HTERT RPE-1 (cell line): Measurements from ENCODE around the gene TSPYL1.
"Not testable (repeated sequence)": the region's sequence is repeated elsewhere in the genome, so short reads cannot be mapped to it uniquely, and the experiment has no call there.

Experiments used
- in situ Hi-C: fragments of 300-500 bp; cut with MboI; formaldehyde crosslinking; loops from 4 replicates; pipeline ENCODE4 v1.14.3; 2020; ENCODE audit warnings: low sequenced_read_pairs

Gene TSPYL1

DNA sequence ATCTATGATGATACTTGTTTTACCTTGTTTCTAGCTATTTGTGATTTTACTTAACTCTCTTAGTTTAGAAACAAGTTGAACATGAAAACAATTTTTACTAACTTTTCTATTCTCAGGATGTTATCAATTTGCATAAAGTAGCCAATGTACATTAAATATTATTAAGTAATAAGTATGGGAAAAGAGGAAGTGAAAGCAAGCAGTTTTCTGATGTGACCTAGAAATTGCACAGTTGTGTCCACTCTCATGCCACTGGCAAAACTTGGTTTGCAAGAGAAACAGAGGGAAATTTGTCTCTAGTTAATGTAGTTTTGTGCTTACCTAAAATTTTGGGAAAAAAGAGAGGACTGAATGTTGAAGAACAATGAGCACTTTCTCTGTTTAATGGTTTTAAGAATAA is 19.2 kb upstream of the TSPYL1 start:
- in situ Hi-C loops, result no loop called here

DNA sequence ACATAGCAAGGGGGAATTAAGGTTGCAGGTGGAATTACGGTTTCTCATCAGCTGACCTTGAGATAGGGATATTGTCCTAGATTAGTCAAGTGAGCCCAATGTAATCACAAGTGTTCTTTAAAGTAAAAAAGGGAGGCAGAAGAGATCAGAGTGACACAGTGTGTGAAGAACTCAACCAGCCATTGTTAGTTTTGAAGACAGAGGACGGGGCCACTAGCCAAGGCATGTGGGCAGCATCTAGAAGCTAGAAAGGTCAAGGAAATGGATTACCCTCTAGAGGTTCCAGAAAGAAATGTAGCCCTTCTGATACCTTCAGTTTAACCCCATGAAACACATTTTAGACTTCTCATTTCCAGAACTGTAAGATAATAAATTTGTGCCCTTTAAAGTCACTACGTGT is 18.5 kb upstream of the TSPYL1 start:
- in situ Hi-C loops, result no loop called here

DNA sequence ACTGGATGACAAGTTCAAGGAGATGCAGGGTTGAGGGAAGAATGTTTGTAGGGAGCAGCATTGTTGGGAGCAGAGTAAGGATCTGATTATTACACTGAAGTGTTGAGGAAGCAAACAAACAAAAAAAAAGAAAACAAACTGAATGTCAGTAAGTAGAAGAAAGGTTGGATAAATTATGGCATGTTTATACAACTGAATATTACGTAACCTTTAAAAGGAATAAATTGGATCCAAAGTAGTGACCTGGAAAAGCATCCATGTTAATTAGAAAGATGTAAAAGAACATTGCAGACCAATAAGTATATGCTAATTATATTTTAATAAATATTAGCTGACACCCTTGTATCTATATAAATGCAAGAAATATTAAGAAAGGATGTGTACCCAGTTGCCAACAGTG is 12.8 kb upstream of the TSPYL1 start:
- in situ Hi-C loops, result no loop called here

DNA sequence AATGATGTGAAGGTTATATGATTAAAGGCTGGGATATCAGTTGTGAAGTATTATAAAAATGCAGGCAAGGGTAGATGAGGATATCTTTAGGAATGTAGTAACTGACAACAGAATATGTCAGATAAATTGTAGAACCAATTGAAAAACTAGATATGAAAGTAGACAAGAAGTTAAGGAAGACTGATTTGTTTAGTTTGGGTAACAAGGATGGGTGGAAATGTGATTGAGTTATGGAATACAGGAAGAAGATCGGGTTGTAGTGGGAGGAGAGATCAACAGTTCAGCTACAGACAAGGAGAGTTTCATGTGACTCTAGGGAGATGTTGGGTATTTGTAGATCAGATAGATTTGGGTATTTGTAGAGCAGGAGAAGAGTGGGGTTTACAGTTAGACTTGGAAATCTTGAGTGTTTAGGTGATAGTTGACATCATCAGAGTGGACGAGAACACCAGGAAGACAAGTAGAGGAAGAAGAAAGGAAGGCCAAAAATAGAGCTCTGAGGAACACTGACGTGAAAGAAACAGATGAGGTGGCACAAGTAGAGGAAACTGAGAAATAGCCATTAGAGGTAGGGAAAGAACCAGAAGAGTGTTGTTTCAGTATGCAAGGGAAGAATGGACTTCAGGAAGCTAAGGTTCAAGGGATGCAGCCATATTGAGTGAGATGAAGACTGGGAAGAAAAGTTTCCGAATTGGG is 12.1 kb upstream of the TSPYL1 start:
- in situ Hi-C loops, result no loop called here

DNA sequence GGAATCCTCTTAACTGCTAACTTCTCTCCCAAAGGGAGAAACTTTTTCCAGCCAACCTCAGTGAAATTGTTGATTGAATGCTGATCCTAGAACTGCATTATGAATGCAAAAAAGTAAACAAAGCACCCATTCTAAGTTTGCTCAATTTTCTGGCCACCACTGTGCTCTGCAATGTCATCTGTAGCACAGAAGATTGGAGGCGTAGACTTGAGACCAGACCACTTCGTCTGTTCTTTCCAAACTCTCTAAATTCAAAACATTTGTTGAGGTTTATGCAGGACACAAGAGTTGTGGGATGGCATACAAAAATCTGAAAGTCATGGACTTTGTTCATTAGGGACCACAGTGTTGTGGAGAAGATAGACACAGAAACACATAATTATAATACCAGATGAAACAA is 11.1 kb upstream of the TSPYL1 start:
- in situ Hi-C loops, result no loop called here

DNA sequence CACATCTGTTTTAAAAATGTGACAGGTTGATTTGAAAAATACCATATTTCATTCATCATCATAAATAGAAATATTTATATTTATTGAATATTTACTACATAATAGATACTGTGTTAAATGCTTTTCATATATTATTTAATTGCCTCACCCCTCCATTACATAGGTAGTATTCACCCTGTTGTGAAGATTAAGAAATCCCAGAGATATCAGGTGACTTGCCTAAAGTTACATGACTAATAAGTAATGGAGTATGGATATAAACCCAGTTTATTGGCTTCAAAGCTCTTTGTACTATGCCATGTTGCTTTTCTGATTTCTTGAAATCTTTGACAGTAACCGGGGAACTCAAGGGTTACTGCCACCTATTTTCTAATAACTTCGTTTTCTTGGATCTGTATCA is 10.1 kb upstream of the TSPYL1 start:
- in situ Hi-C loops, result no loop called here

DNA sequence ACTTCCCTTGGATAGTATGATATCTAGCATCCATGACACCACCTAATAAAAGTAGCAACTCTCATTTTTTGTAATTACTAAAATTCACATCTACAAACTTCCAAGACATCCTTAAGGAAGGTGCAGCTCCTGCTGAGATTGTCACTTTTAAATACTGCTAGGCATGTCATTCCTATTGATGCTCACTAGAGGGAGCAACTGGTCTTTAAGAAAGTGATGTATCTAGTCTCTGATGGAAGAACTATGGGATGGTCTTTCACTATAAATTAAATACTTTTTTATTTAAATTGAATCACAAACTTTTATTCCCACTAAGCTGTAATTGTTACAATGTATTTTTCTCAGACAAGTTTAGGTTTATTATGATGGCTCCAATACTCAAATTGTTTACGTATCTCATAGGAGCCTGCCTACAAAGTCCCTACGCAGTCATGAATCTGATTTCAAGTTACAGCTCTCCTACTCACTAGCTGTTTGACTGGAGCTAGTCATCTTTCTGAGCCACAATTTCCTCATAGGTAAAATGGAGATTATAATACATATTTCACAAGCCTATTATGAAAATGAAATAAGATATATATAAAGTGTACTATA is 8.1 kb upstream of the TSPYL1 start:
- in situ Hi-C loops, result no loop called here

DNA sequence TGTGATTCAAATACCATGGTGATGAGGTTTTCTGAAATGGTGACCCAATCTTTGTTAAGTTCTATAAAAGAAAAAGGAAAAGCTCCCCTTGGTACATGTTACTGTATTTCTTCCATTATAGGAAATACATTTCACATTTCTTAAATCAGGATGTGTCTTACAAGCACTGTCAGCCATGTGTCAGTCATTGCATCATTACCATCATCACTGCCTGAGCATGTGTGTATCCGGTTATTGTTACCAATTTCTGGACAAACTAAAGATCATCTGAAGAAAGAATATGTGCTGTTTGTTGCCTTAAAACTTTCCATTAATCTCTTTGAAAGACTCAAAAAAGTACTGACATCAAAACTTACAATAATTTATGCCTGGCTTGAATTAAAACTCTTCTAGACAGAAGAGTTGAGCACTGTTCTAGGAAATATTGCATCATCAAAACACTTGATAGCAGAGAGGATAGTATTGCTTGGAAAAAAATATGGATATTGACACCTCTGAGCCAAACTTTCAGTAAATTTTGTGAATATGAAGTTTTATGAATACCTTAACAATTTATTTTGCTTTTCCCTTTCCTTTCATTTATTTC is 7.1 kb upstream of the TSPYL1 start:
- in situ Hi-C loops, result no loop called here

DNA sequence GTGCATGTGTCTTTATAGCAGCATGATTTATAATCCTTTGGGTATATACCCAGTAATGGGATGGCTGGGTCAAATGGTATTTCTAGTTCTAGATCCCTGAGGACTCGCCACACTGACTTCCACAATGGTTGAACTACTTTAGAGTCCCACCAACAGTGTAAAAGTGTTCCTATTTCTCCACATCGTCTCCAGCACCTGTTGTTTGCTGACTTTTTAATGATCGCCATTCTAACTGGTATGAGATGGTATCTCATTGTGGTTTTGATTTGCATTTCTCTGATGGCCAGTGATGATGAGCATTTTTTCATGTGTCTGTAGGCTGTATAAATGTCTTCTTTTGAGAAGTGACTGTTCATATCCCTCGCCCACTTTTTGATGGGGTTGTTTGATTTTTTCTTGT is 5.3 kb upstream of the TSPYL1 start:
- in situ Hi-C loops, result not testable (repeated sequence)

DNA sequence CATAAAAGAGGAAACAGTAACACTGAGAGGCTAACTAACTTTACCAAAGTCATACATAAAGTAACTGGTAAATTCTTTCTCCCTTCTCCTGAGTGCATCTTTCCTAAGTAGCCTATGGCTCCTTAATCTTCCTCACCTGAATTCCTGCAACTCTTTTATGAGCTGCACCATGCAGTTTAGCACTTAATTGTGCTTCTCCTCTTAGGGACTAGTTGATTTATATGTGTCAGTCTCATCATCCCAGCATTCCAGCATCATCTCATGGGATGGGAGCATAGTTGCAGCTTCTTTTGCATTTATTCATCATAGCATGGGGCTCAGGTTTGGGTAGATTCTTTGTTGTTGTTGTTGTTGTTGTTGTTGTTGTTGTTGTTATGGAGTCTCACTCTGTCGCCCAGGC is 3.5 kb upstream of the TSPYL1 start:
- in situ Hi-C loops, result no loop called here

DNA sequence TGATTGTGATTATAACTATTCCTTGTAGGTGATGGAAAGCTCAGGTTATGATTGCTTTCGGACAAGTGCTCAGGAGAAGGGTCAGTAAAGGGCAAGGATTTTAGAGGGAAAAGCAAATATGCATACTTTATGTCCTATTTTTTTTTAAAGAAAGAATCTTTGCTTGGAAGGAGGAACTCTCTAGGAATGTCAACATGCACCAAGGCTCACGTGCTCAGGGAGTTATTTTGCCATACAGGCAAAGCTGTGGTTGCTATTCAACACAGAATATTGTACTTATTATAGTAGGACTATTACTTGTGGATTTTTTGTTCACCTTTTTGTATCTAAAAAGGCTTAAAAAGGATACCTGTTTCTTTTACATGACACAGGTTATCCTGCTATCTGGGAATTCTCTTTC is 3.0 kb upstream of the TSPYL1 start:
- in situ Hi-C loops, result no loop called here

DNA sequence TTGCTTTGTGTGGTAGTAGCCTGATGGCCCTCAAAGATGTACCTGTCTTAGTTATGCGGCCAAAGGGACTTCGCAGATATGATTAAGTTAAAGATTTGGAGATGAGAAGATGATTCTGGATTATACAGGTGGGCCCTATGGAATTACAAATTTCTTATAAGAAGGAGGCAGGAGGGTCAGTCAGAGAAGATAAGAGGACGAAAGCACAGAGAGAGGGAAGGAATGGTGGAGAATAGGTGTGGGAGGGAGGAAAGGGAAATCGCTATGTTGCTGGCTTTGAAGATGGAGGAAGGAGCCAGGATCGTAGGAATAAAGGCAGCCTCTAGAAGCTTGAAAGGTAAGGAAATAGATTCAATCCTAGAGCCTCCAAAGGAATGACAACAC is 1.2 kb upstream of the TSPYL1 start:
- in situ Hi-C loops, result no loop called here

DNA sequence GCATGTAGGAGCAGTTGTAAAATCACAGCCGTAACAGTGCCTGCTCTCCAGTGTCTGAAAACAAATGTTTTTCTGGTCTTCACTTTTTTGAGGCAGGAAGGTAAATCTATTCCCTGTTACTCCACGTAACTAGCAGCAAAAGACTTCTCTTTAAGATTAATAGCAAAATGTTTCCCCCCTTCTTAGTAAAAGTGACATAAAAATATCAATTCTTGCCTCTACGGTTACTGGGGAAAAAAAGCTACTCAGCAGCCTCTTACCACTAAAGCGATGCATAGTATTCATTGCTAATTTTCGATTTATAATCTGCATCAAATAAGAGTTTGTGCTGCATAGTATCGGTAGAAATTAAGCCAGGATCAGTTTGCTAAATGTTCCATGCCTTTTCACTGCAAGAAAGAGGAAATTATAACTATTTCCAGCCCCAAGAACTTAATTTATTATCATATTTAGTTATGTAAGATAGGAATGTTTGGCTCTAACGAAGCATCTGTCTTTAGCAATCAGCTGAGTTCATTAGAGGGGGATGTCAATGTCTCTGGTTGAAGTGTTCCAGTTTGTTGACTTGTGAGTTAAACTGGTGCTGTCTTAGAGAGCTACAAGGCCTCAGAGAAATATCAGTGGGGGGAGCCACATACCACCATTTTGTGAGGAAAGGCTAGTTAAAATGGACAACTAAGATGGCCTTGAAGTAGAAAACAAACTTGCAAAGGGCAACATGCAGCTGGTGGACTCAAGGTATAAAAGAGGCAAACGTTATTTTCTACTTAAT is 617 bp upstream of the TSPYL1 start:
- in situ Hi-C loops, result no loop called here

DNA sequence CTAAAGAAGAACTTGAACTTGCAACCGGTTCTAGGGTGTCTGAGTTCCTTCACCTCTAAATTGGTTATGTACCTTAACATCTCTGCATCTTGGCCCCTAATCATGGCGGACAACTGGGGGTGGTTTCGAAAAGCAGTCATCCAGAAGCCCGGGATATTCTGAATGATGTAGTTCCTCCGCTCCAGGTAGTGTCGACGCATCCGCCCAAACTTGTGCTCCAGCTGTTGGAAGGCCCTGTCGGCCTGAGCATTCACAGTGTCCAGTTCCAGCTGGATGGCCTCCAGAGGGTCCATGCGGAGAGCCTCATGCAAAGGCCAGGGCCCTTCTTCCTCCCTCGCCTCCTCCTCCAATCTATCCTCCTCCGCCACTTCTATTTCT is 887 bp downstream of the TSPYL1 start:
- in situ Hi-C loops, result no loop called here

DNA sequence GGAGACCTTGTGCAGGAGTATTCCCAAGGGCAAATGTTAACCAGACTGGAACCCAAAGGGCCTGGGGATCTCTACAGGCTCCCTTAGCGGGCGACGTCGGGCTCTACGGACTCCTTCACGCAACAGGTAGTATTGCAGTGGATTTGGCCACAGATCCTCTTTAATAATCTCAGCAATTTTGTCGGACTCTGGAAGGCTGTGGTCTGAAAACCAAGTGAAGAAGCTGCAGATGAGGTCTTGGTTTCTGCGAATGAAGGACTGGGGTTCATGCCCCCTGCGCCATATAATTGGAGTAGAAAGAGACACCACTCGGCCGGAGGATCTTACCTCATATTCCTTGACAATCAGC is 1.3 kb downstream of the TSPYL1 start:
- in situ Hi-C loops, result no loop called here

DNA sequence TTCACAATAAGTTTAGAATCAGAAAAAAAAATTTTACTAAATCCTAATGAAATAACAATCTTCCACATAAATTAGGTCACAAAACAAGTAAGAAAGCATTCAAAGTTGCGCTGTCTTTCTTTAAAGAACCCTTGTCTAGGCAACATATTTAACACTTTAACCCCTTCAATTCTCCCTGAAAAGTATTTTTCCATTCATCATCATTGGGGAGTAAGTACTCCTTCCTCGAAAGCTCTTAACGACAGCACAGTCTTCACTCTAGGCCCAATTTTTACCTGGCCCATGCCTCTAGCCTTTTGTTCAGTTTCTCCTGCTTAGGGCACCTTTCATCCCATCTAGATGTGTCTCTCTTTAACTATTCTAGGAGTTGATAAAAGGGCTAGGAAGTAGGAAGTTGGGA is 2.6 kb downstream of the TSPYL1 start:
- in situ Hi-C loops, result no loop called here

DNA sequence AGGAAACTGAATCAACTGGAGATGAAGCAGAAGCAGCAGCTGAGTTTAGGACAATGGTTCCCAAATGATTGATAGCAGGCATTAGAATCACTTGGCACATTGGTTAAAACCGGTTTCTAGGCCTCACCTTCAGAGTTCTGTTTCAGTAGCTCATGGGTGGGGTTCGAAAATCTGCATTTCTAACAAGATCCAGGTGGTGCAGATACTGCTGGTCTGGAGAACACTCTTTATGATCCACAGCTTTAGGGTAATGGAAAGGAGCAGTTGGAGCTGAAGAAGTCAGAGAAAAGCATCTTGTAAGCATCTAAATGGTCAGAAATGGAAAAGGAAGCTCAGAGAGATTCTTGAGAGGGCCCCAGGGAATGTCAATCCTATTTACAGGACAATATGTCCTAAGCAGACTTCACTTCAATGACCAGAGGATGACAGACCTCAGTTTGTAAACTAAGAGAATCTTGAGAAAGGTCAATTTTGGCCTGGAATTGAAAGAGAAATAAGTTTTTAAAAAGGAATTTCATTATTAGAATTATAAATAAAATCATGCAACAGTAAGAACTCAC is 8.5 kb downstream of the TSPYL1 start:
- in situ Hi-C loops, result no loop called here

DNA sequence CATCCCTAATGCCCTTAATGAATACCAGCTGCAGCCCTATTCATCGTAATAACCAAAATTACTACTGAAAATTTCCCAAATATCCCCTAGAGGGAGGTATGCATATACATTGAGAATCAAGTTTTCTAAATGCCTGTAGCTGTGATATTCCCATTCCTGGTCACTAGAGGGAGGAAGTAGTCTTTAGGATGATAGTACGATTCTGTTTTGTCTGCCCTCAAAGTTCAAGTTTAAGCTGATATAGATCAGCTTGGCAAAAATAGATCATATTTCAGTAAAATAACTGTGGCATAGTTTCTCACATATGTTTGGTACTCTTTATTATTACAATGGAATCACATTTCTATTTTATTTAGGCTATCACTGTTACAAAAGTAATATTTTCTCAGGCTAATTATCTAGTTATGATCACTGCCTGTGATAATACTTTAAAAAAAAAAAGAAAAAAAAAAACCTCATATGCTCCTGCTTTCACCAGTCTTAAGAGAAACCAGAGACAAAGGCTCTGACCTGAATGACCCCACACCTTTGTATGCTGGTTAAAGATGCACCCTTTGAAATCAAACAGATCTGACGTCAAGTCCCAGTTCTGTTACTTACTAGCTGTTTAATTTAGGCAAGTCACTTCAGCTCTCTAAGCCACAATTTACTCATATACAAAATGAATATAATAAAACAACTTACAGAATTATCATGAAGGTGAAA is 11.0 kb downstream of the TSPYL1 start:
- in situ Hi-C loops, result no loop called here

DNA sequence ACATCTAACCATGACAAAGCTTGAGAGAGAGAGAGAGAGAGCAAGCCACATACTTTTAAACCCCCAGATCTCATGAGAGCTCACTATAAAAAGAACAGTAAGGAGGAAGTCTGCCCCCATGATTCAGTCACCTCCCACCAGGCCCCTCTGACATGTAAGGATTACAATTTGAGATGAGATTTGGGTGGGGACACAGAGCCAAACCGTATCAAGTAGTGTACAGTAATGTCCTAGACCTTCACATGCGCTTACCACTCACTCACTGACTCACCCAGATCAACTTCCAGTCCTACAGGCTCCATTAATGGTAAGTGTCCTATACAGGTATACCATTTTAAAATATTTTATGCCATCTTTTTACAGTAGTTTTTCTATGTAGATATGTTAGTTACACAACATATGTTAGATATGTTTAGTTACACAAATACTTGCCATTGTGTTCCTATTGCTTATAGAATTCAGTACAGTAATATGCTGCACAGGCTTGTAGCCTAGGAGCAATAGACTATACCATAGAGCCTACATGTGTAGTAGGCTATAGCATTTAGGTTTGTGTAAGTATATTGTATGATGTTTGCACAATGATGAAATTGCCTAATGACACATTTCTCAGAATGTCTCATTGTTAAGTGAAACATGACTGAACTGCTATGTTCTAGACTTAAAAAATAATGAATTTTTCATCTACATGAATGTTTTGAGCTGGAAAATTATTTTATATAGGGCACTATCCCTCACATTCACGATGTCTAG is 11.7 kb downstream of the TSPYL1 start:
- in situ Hi-C loops, result no loop called here

DNA sequence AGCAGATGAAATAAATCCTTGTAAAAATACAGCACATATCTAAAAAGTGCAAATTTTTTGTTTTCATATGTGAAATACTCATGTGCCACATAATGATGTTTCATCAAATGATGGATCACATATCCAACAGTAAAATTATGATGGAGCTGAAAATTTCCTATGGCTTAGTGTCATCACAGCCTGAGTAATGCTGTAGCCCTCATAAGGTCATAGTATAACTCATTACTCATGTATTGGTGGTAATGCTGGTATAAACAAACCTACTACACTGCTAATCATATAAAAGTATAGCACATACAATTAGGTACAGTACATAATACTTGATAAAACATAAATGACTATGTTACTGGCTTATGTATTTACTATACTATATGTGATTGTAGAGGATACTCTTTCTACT is 12.9 kb downstream of the TSPYL1 start:
- in situ Hi-C loops, result no loop called here
